Measurements from ENCODE around the gene RGS1. TPM values are rescaled to one million over a fixed set of nuclear protein-coding genes. Genes with fewer than 3 reads are reported as not detected.

The RGS1 gene
- total RNA-seq, 1 experiment from 2014 or later, result not detected

- Histone ChIP-seq H3K27me3 (ENCODE audit: insufficient read depth, low read length) (no peaks in the 10 kb centered on the region), H3K79me2 (ENCODE audit: insufficient read depth, low read length) (no peaks in the 10 kb centered on the region), H3K4me3 (replicated peaks in 1 of 2; ENCODE audit: low read depth in 1 of 2, low read length in 2 of 2) (no peak overlapping the region), H3K27ac (ENCODE audit: low read depth, low read length) (no peak overlapping the region), H2AFZ (ENCODE audit: low read depth, low read length, poor library complexity, severe bottlenecking) (no peak overlapping the region), H3K9me2 (ENCODE audit: insufficient read depth) (no peaks in the 10 kb centered on the region), H3K4me2 (ENCODE audit: low read length) (no peak overlapping the region), H3K36me3 (ENCODE audit: control insufficient read depth in 1 of 2, insufficient read depth in 2 of 2, low read length in 2 of 2) (no peaks in the 10 kb centered on the region), H3K4me1 (ENCODE audit: control insufficient read depth in 1 of 2, insufficient read depth in 2 of 2, low read length in 2 of 2) (peaks cover 7 to 22% of the 10 kb centered on the region in 2 experiments; a peak in 3 of 4 replicates), H4K20me1 (ENCODE audit: insufficient read depth) (no peaks in the 10 kb centered on the region), H3K9ac (ENCODE audit: low read length) (no peak overlapping the region), H3K9me3 (ENCODE audit: control insufficient read depth in 1 of 2, insufficient read depth in 1 of 2, low read depth in 1 of 2, low read length in 2 of 2) (no peaks in the 10 kb centered on the region)
- ChIA-PET RAD21 (ENCODE audit: low non-redundant PET in 1 of 2, low total read pairs in 2 of 2, uncharacterized antibody in 2 of 2, unreplicated experiment in 2 of 2) (no interaction called here), CTCF (no interaction called here), POLR2A (no interaction called here)
- TF ChIP-seq TCF7L2 (IDR thresholded peaks at IDR 0.05; ENCODE audit: borderline replicate concordance, extremely low read depth, insufficient read depth, insufficient read length), result no peak
- TF ChIP-seq ZFX (IDR thresholded peaks at IDR 0.05), result no peak
- no peak for TF ChIP-seq JUND (IDR thresholded peaks at IDR 0.05)
- no peak for TF ChIP-seq EZH2 (IDR thresholded peaks at IDR 0.05)
- TF ChIP-seq FOSL1 (IDR thresholded peaks at IDR 0.05; ENCODE audit: low read depth), result no peak
- no peak for TF ChIP-seq CEBPB (IDR thresholded peaks at IDR 0.05; ENCODE audit: low read depth)
- no peak for TF ChIP-seq ZNF274 (IDR thresholded peaks at IDR 0.05; ENCODE audit: low read depth, low read length)
- no peak for TF ChIP-seq CBX3 (IDR thresholded peaks at IDR 0.05; ENCODE audit: low read depth)
- TF ChIP-seq ATF3 (IDR thresholded peaks at IDR 0.05), result no peak
- TF ChIP-seq, protein P1, sequence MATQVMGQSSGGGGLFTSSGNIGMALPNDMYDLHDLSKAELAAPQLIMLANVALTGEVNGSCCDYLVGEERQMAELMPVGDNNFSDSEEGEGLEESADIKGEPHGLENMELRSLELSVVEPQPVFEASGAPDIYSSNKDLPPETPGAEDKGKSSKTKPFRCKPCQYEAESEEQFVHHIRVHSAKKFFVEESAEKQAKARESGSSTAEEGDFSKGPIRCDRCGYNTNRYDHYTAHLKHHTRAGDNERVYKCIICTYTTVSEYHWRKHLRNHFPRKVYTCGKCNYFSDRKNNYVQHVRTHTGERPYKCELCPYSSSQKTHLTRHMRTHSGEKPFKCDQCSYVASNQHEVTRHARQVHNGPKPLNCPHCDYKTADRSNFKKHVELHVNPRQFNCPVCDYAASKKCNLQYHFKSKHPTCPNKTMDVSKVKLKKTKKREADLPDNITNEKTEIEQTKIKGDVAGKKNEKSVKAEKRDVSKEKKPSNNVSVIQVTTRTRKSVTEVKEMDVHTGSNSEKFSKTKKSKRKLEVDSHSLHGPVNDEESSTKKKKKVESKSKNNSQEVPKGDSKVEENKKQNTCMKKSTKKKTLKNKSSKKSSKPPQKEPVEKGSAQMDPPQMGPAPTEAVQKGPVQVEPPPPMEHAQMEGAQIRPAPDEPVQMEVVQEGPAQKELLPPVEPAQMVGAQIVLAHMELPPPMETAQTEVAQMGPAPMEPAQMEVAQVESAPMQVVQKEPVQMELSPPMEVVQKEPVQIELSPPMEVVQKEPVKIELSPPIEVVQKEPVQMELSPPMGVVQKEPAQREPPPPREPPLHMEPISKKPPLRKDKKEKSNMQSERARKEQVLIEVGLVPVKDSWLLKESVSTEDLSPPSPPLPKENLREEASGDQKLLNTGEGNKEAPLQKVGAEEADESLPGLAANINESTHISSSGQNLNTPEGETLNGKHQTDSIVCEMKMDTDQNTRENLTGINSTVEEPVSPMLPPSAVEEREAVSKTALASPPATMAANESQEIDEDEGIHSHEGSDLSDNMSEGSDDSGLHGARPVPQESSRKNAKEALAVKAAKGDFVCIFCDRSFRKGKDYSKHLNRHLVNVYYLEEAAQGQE (IDR thresholded peaks at IDR 0.05; ENCODE audit: low read depth), result no peak
- TF ChIP-seq RAD21 (IDR thresholded peaks at IDR 0.05; ENCODE audit: low read depth), result no peak
- TF ChIP-seq ZBTB33 (IDR thresholded peaks at IDR 0.05; ENCODE audit: extremely low read depth, insufficient replicate concordance, low read length), result no peak
- TF ChIP-seq, protein P2, sequence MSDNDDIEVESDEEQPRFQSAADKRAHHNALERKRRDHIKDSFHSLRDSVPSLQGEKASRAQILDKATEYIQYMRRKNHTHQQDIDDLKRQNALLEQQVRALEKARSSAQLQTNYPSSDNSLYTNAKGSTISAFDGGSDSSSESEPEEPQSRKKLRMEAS (IDR thresholded peaks at IDR 0.05), result no peak
- TF ChIP-seq YY1 (IDR thresholded peaks at IDR 0.05; ENCODE audit: extremely low read depth, insufficient replicate concordance, low read depth, low read length), result no peak
- no peak for TF ChIP-seq ELF1 (IDR thresholded peaks at IDR 0.05; ENCODE audit: borderline replicate concordance, low read depth)
- TF ChIP-seq POLR2AphosphoS5 (IDR thresholded peaks at IDR 0.05; ENCODE audit: low read depth, low read length), result no peak
- TF ChIP-seq SRF (IDR thresholded peaks at IDR 0.05; ENCODE audit: low read depth), result no peak
- no peak for TF ChIP-seq POLR2A (IDR thresholded peaks at IDR 0.05; ENCODE audit: borderline replicate concordance, extremely low read depth, insufficient read depth, insufficient read length)
- TF ChIP-seq EZH2phosphoT487 (IDR thresholded peaks at IDR 0.05; ENCODE audit: borderline replicate concordance), result no peak
- no peak for TF ChIP-seq EGR1 (IDR thresholded peaks at IDR 0.05; ENCODE audit: low read depth)
- DNase-seq (ENCODE audit: low read depth, low spot score), result no peak
- intact Hi-C loops (cut with micrococcal nuclease), result no loop called here
- BruUV-seq (replicated peaks), result no TSS peak
- ATAC-seq, result no peak
Observed at GRCh38 chr1:192547501-192547900, 28.1 kb upstream of the RGS1 start.

All from HCT116 (cell line).